Neural cell (in vitro differentiated cells): ENCODE results near the gene CPAMD8. TPM values are rescaled to one million over a fixed set of nuclear protein-coding genes. Genes with fewer than 3 reads are reported as not detected.

ENCODE experiments used
- H2AFZ ChIP-seq: fragments of 200-600, 300-800 bp; sonication (generic), shearing (Covaris generic); 2 replicates; pipeline ENCODE4 v1.6.0; 2014; ENCODE audit warnings: low read depth, mild to moderate bottlenecking, antibody characterized with exemption, low read length, moderate library complexity
- H3F3A ChIP-seq: fragments of 200-600 bp; shearing (Covaris generic); 2 replicates; pipeline ENCODE4 v1.6.1; 2016; ENCODE audit warnings: mild to moderate bottlenecking, moderate library complexity, mixed read lengths, antibody characterized with exemption, low read length; ENCODE audit not compliant: insufficient read depth, poor library complexity, severe bottlenecking
- H3K27ac ChIP-seq: fragments of 200-600, 300-800 bp; sonication (generic), shearing (Covaris generic); 2 replicates; pipeline ENCODE4 v1.5.1; 2014; ENCODE audit warnings: mild to moderate bottlenecking, low read length, moderate library complexity
- H3K27me3 ChIP-seq: fragments of 300-800, 200-600 bp; sonication (generic), shearing (Covaris generic); 2 replicates; pipeline ENCODE4 v1.6.0; 2014; ENCODE audit warnings: mild to moderate bottlenecking, low read depth, low read length, moderate library complexity; ENCODE audit not compliant: insufficient read depth
- H3K36me3 ChIP-seq: fragments of 300-800, 200-600 bp; sonication (generic), shearing (Covaris generic); 2 replicates; pipeline ENCODE4 v1.5.1; 2014; ENCODE audit warnings: mild to moderate bottlenecking, antibody characterized with exemption, low read length, moderate library complexity; ENCODE audit not compliant: insufficient read depth
- H3K4me2 ChIP-seq: fragments of 300-800, 200-600 bp; sonication (generic), shearing (Covaris generic); 2 replicates; pipeline ENCODE4 v1.6.0; 2014; ENCODE audit warnings: mild to moderate bottlenecking, low read length
- H3K4me3 ChIP-seq: fragments of 300-800, 200-600 bp; sonication (generic), shearing (Covaris generic); 2 replicates; pipeline ENCODE4 v1.5.1; 2014; ENCODE audit warnings: mild to moderate bottlenecking, low read length, moderate library complexity
- H3K79me2 ChIP-seq: fragments of 200-600 bp; shearing (Covaris generic); replicated peaks from 2 replicates; pipeline ENCODE4 v1.6.0; 2014; ENCODE audit warnings: mild to moderate bottlenecking, low read length, moderate library complexity; ENCODE audit not compliant: insufficient read depth
- H3K9ac ChIP-seq: fragments of 300-800, 200-600 bp; sonication (generic), shearing (Covaris generic); 2 replicates; pipeline ENCODE4 v1.6.1; 2016; ENCODE audit warnings: mild to moderate bottlenecking, low read length, mixed read lengths
- H3K9me2 ChIP-seq: fragments of 200-600 bp; shearing (Covaris generic); 2 replicates; pipeline ENCODE4 v1.6.1; 2016; ENCODE audit warnings: mild to moderate bottlenecking, low read length, mixed read lengths; ENCODE audit not compliant: insufficient read depth
- H3K9me3 ChIP-seq: fragments of 200-600, 300-800 bp; sonication (generic), shearing (Covaris generic); 2 replicates; pipeline ENCODE4 v1.6.1; 2016; ENCODE audit warnings: mild to moderate bottlenecking, mixed run types, low read length, moderate library complexity, mixed read lengths
- H4K20me1 ChIP-seq: fragments of 200-600 bp; shearing (Covaris generic); 2 replicates; pipeline ENCODE4 v1.6.1; 2016; ENCODE audit warnings: mild to moderate bottlenecking, mixed run types; ENCODE audit not compliant: insufficient read depth
- CTCF ChIP-seq: fragments of 450-650 bp; IDR thresholded peaks from 2 replicates; pipeline ENCODE4 v1.5.1; 2014; ENCODE audit warnings: antibody characterized with exemption, mild to moderate bottlenecking, moderate library complexity; ENCODE audit not compliant: poor library complexity, severe bottlenecking
- EP300 ChIP-seq: fragments of 450-650 bp; conservative IDR thresholded peaks from 2 replicates; pipeline ENCODE4 v1.6.1; 2014; ENCODE audit warnings: antibody characterized with exemption, mild to moderate bottlenecking, moderate library complexity; ENCODE audit not compliant: poor library complexity, severe bottlenecking
- EZH2 ChIP-seq: fragments of 200-600, 300-800 bp; shearing (Covaris generic), sonication (generic); IDR thresholded peaks from 2 replicates; pipeline ENCODE4 v1.6.1; 2014; ENCODE audit warnings: antibody characterized with exemption, low read length, borderline replicate concordance, mild to moderate bottlenecking; ENCODE audit not compliant: insufficient read depth, poor library complexity, severe bottlenecking
- MXI1 ChIP-seq: fragments of 450-650 bp; conservative IDR thresholded peaks from 2 replicates; pipeline ENCODE4 v1.6.1; 2014; ENCODE audit warnings: antibody characterized with exemption, mild to moderate bottlenecking; ENCODE audit not compliant: poor library complexity, severe bottlenecking
- POLR2AphosphoS5 ChIP-seq: IDR thresholded peaks from 2 replicates; pipeline ENCODE4 v1.6.1; 2012
- RAD21 ChIP-seq: fragments of 450-650 bp; conservative IDR thresholded peaks from 2 replicates; pipeline ENCODE4 v1.6.1; 2014; ENCODE audit warnings: antibody characterized with exemption, mild to moderate bottlenecking, moderate library complexity
- REST ChIP-seq: IDR thresholded peaks from 2 replicates; pipeline ENCODE4 v1.6.1; 2012; ENCODE audit warnings: borderline replicate concordance
- SMC3 ChIP-seq: fragments of 450-650 bp; conservative IDR thresholded peaks from 2 replicates; pipeline ENCODE4 v1.6.1; 2014; ENCODE audit warnings: antibody characterized with exemption, mild to moderate bottlenecking, moderate library complexity; ENCODE audit not compliant: poor library complexity
- TAF1 ChIP-seq: IDR thresholded peaks from 2 replicates; pipeline ENCODE4 v1.6.1; 2012; ENCODE audit warnings: low read depth
- polyA plus RNA-seq: library from polyadenylated mRNA; depleted of rRNA; stranded (reverse); fragments of >200 nt; gene quantifications from 2 replicates; pipeline ENCODE4 v1.2.3, GENCODE V29; 2014

CPAMD8 gene
- polyA plus RNA-seq, 1 donor from 2014 or later = 1.9 TPM

GRCh38 chr19:17061691-17062090 is 35.1 kb upstream of the CPAMD8 start:
- Histone ChIP-seq H3K4me2 (no peak overlapping the region), H3K9me2 (no peaks in the 10 kb centered on the region), H3K36me3 (no peaks in the 10 kb centered on the region), H3K79me2 (no peaks in the 10 kb centered on the region), H3F3A (no peaks in the 10 kb centered on the region), H3K9me3 (peaks cover 5% of the 10 kb centered on the region), H3K4me3 (no peak overlapping the region), H3K9ac (no peak overlapping the region), H3K27ac (no peak overlapping the region), H2AFZ (no peak overlapping the region), H3K27me3 (no peaks in the 10 kb centered on the region), H4K20me1 (no peaks in the 10 kb centered on the region)
- no peak for TF ChIP-seq POLR2AphosphoS5
- no peak for TF ChIP-seq SMC3
- no peak for TF ChIP-seq CTCF

GRCh38 chr19:17061205-17061604 is 34.6 kb upstream of the CPAMD8 start:
- H2AFZ ChIP-seq = no peak overlapping the region
- no peak overlapping the region for H3K4me3 ChIP-seq
- no peaks in the 10 kb centered on the region for H3K9me2 ChIP-seq
- no peaks in the 10 kb centered on the region for H4K20me1 ChIP-seq
- H3K27ac ChIP-seq = no peak overlapping the region
- no peaks in the 10 kb centered on the region for H3K27me3 ChIP-seq
- no peak for TF ChIP-seq CTCF
- no peaks in the 10 kb centered on the region for H3K36me3 ChIP-seq
- peaks cover 5% of the 10 kb centered on the region for H3K9me3 ChIP-seq
- no peaks in the 10 kb centered on the region for H3K79me2 ChIP-seq
- no peak overlapping the region for H3K4me2 ChIP-seq
- H3K9ac ChIP-seq = no peak overlapping the region
- no peaks in the 10 kb centered on the region for H3F3A ChIP-seq

- no peak overlapping the region for H2AFZ ChIP-seq
- TF ChIP-seq MXI1 = no peak
- TF ChIP-seq CTCF = no peak
- TF ChIP-seq TAF1 = no peak
- no peak for TF ChIP-seq EZH2
- no peak for TF ChIP-seq POLR2AphosphoS5
- no peak for TF ChIP-seq SMC3
- no peak for TF ChIP-seq REST
- no peak for TF ChIP-seq EP300
- no peak for TF ChIP-seq RAD21
- H3K9ac ChIP-seq = no peak overlapping the region
- no peak overlapping the region for H3K4me3 ChIP-seq
- no peaks in the 10 kb centered on the region for H3F3A ChIP-seq
- no peaks in the 10 kb centered on the region for H4K20me1 ChIP-seq
- H3K79me2 ChIP-seq = no peaks in the 10 kb centered on the region
- H3K27ac ChIP-seq = no peak overlapping the region
- H3K27me3 ChIP-seq = no peaks in the 10 kb centered on the region
- H3K4me2 ChIP-seq = no peak overlapping the region
- peaks cover 5% of the 10 kb centered on the region for H3K9me3 ChIP-seq
- H3K36me3 ChIP-seq = no peaks in the 10 kb centered on the region
- H3K9me2 ChIP-seq = no peaks in the 10 kb centered on the region
Measured at GRCh38 chr19:17060802-17061201, 34.2 kb upstream of the CPAMD8 start.
